ENCODE results near the gene SUPT3H. TPM values are rescaled to one million over a fixed set of nuclear protein-coding genes. Genes with fewer than 3 reads are reported as not detected.

SUPT3H gene
- total and polyA plus RNA-seq, 2 of the 8 experiments (the other 6 are each of a cell fraction or from before 2014, with no cell fraction given): 18.8 to 23.0 TPM

DNA sequence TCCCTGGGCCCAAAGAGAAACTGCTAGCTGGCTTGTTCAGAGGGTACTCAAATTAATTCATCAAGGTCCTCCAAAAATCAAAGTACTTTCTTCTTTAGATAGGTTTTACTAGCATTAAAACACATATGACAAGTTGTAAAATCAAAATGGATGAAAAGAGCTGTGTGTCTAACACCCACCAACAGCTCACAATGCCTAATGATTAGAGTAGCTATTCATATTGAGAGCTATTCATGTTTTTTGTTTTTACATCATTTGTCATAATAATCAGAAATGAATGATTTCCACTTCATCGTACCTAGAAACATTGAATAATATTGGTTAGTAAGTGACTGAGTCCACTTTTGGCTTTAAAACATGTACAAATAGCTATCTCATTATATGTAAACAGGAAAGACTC lies 339.5 kb downstream of the SUPT3H start (continued):
- TF ChIP-seq CEBPB (IDR thresholded peaks at IDR 0.05; ENCODE audit: low read depth, low read length): no peak
